Measurements from ENCODE around the gene SLC49A3.

GRCh38 chr4:726235-726787 is 37.4 kb upstream of the SLC49A3 start:
- TF ChIP-seq POLR2A (IDR thresholded peaks at IDR 0.05; ENCODE audit: low read depth, low read length) (no peak), TAF1 (IDR thresholded peaks at IDR 0.05; ENCODE audit: borderline replicate concordance, low read depth, low read length) (no peak), POLR2AphosphoS5 (IDR thresholded peaks at IDR 0.05; ENCODE audit: low read depth, low read length) (no peak)
